Lower leg skin (tissue), 3 donors: ENCODE measurements around the gene PCF11.

Experiments used
- POLR2A ChIP-seq, 2 donors: fragments of 450-650 bp; IDR thresholded peaks; one replicate each; pipeline ENCODE4 v1.6.1; 2016 to 2017; ENCODE audit warnings: antibody characterized with exemption in 2 of 2, mild to moderate bottlenecking in 1 of 2, moderate library complexity in 1 of 2
- TF ChIP-seq, protein P1 (sequence below), 3 donors: fragments of 450-650 bp; IDR thresholded peaks; one replicate each; pipeline ENCODE4 v1.5.1; 2016; ENCODE audit warnings: antibody characterized with exemption in 3 of 3, mild to moderate bottlenecking in 3 of 3, moderate library complexity in 2 of 3

DNA sequence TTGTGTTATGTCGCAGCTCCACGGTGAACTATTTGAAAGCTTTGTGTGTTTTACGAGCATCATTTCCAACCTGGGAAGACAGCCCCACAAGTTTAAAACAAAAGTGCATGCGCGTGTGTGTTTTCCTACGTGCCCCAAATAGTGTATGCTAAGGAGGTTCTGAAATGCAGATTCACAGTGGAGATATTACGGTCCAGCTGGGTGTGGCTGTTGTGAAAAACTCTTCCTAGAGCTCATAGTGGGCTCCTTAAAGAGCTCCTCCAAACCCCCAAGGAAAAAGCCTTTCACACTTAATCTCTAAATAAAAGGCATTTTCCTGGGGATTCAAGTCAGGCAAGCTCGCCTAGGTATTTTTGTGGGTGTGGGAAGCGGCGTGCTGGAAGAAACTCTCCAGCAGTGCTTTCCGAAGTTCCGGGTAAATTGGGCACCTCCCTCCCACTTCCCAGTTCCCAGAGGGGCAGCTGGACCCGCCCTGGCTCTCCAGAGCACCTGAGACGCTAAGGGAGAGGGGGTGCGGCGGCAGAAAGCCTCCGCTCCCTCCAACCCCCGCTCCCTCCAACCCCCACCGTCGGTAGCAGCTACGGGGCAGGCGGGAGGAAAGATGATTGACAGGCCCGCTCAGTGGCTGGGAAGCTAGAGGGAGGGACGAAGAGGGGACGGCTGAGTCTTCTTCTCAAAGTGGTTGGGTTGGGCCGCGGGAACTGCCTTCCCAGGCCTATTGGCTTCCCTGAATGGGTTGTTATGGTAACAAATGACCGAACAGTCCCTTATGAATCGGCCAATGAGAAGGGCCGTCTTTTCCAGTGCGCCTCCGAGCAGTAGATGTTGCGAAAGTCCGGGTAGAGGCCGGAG is 561 bp upstream of the PCF11 start:
- TF ChIP-seq, protein P1, sequence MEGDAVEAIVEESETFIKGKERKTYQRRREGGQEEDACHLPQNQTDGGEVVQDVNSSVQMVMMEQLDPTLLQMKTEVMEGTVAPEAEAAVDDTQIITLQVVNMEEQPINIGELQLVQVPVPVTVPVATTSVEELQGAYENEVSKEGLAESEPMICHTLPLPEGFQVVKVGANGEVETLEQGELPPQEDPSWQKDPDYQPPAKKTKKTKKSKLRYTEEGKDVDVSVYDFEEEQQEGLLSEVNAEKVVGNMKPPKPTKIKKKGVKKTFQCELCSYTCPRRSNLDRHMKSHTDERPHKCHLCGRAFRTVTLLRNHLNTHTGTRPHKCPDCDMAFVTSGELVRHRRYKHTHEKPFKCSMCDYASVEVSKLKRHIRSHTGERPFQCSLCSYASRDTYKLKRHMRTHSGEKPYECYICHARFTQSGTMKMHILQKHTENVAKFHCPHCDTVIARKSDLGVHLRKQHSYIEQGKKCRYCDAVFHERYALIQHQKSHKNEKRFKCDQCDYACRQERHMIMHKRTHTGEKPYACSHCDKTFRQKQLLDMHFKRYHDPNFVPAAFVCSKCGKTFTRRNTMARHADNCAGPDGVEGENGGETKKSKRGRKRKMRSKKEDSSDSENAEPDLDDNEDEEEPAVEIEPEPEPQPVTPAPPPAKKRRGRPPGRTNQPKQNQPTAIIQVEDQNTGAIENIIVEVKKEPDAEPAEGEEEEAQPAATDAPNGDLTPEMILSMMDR (IDR thresholded peaks at IDR 0.05): no peak
- TF ChIP-seq POLR2A (IDR thresholded peaks at IDR 0.05): peak in 1 of 2 donors; percentile 58
